Brain microvascular endothelial cell (primary cell): ENCODE data around the gene INPP4B.
A peak's percentile ranks its signal among the peaks of the same experiment; 100 is the strongest.

ENCODE experiments used
- DNase-seq: peaks from one replicate; pipeline ENCODE4 v3.0.0-alpha.2; 2020
- H3K27ac ChIP-seq: fragments of 250-450 bp; sonication (Bioruptor Pico); 2 replicates; pipeline ENCODE4 v1.5.1; 2020; ENCODE audit warnings: mild to moderate bottlenecking, moderate library complexity
- H3K27me3 ChIP-seq: fragments of 250-450 bp; sonication (Bioruptor Pico); replicated peaks from 2 replicates; pipeline ENCODE4 v1.5.1; 2020; ENCODE audit warnings: mild to moderate bottlenecking
- H3K36me3 ChIP-seq: fragments of 250-450 bp; sonication (Bioruptor Pico); replicated peaks from 2 replicates; pipeline ENCODE4 v1.5.1; 2020; ENCODE audit warnings: mild to moderate bottlenecking
- H3K4me3 ChIP-seq: 2 replicates; pipeline ENCODE4 v1.5.1; 2011; ENCODE audit warnings: low read depth, mild to moderate bottlenecking, control low read depth, low read length, moderate library complexity
- in situ Hi-C: cut with HindIII; loops from 2 replicates; pipeline ENCODE4 v1.10.0; 2017; ENCODE audit warnings: low sequenced_read_pairs, low pct_ligation_motif_present
- TF ChIP-seq, protein P1 (sequence below): IDR thresholded peaks from 2 replicates; pipeline ENCODE4 v1.5.1; 2011; ENCODE audit warnings: low read depth, mild to moderate bottlenecking, moderate library complexity, low read length, control low read depth, inconsistent platforms; ENCODE audit errors: missing control alignments

INPP4B gene

DNA sequence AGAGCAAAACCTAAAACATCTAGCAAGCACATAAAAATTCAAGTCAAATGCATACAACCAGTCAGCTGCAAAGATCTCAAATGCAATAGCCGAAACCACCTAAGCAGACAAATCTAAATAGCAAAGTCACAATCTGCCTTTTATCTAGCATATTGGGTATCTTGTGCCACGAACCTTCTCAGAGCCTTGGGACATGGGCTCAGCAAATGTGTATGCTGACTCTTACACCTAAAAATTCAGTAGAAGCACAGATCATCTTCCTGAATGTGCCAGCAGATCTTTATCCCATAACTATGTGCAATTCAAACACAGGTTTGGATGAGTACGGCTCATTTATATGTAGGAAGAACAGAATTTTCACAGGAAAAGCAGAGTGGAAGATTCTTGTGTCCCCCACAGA is 492.1 kb downstream of the INPP4B start:
- Histone ChIP-seq H3K36me3 (no peaks in the 10 kb centered on the region), H3K27ac (no peak overlapping the region), H3K27me3 (no peaks in the 10 kb centered on the region), H3K4me3 (no peak overlapping the region)
- in situ Hi-C loops, result no loop called here
- DNase-seq, result no peak
- TF ChIP-seq, protein P1, sequence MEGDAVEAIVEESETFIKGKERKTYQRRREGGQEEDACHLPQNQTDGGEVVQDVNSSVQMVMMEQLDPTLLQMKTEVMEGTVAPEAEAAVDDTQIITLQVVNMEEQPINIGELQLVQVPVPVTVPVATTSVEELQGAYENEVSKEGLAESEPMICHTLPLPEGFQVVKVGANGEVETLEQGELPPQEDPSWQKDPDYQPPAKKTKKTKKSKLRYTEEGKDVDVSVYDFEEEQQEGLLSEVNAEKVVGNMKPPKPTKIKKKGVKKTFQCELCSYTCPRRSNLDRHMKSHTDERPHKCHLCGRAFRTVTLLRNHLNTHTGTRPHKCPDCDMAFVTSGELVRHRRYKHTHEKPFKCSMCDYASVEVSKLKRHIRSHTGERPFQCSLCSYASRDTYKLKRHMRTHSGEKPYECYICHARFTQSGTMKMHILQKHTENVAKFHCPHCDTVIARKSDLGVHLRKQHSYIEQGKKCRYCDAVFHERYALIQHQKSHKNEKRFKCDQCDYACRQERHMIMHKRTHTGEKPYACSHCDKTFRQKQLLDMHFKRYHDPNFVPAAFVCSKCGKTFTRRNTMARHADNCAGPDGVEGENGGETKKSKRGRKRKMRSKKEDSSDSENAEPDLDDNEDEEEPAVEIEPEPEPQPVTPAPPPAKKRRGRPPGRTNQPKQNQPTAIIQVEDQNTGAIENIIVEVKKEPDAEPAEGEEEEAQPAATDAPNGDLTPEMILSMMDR, result no peak

DNA sequence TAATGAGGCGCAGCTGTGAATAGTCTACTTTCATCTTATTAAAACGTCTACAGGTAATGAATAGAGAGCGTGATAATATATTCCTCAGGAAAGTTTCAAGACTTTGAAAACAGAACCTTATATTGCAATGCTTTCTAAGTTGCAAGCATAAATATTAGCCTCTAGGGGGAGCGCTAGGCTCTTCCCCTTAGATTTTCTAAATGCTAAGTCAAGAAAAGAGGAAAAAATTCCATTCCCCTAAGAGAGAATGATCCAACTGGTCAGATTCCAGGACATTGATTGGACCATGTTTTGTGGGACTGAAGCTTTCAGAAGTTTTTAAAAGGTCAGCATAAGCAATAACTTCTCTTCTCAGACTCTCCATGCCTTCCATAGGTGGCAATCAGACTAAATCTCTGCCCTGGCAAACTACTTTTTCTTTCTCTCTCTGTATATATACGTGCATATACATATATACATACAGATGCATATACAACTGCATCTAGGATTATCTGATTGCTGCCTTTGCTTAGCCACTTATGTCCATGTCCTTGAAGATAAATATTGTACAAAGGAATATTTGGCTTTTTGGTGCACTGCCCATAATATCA is 492.9 kb downstream of the INPP4B start:
- in situ Hi-C loops, result no loop called here
- no peaks in the 10 kb centered on the region for H3K36me3 ChIP-seq
- H3K27ac ChIP-seq, result no peak overlapping the region
- H3K27me3 ChIP-seq, result no peaks in the 10 kb centered on the region
- TF ChIP-seq, protein P1, result peak; percentile 73
- H3K4me3 ChIP-seq, result no peak overlapping the region
- DNase-seq, result peak; percentile 38

DNA sequence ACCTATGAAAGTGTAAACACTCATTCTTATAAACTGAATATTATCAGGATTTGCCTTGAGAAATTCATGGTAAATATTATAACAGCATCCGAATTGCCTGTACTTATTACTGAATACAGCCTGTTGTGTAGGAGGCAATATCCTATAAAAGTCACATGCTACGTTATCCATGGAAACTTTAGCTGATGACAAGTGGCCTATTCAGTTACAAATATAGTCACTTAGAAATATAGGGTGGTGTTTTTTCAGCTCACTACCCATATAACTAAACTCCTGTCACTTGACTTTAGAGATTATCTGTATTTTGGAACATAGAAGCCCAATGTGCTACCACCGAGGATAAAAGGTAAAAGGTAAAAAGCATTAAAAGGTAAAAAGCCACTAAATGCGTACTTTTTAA is 493.4 kb downstream of the INPP4B start:
- Histone ChIP-seq H3K27me3 (no peaks in the 10 kb centered on the region), H3K27ac (no peak overlapping the region), H3K4me3 (no peak overlapping the region), H3K36me3 (no peaks in the 10 kb centered on the region)
- DNase-seq, result no peak
- in situ Hi-C loops, result no loop called here
- TF ChIP-seq, protein P1, result no peak

DNA sequence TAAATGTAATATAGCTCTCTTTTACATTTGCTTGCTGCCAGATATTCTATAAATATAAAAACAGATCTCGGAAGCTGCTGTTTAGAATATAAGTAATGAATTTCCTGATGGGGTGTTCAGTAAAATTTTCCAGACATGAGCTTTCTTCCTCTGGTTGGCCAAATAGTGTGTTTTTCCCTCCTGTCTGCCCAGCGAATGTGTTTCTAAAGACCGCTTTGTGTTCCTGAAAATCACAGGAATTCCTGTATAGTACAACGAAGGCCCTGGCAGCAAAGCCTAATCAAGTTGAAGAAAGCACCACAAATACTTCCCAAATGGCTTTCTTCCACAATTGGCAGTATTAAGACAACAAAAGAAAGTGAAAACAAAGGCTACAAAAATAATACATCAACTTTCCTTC is 494.1 kb downstream of the INPP4B start:
- no peak overlapping the region for H3K27ac ChIP-seq
- DNase-seq, result no peak
- in situ Hi-C loops, result no loop called here
- no peaks in the 10 kb centered on the region for H3K36me3 ChIP-seq
- no peak overlapping the region for H3K4me3 ChIP-seq
- H3K27me3 ChIP-seq, result no peaks in the 10 kb centered on the region
- TF ChIP-seq, protein P1, result no peak

DNA sequence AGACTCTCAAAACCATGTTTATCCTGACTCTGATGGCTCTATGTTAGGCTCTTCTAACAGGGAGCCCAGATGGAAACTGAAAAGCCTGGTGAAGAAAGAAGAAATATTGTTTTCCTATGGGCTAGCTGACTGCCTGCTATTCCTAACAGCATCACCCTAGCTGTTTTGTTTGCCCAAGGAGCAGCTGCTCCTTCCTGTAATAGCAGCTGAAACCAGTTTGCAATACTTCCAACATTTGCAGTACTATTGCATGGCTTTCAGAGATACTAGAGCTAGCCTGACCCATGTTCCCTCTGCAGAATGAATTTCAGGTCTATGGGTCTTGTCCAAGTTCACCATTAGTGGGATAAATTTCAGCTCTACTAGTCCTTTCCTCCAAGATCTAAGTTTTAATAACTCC is 495.2 kb downstream of the INPP4B start:
- H3K4me3 ChIP-seq, result no peak overlapping the region
- DNase-seq, result no peak
- no peak overlapping the region for H3K27ac ChIP-seq

DNA sequence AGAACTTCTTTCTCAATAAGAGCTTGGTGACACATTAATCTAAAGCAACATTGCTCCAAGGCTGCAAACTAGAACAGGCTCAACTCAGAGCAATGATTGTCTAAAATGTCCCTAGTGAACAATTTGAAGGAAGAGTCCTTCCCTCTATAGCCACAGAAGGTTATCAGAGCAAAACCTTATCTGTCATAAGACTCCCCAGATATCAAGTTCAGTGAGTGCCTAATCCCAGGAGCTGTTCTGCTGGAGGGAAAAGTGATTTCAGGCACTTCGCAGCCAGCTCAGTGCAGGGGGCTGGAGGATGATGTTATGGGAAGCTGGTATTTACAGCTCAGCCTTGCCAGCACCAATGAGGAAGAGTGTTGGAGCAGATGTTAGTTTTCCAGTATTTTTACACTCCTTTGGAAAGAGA is 497.5 kb downstream of the INPP4B start:
- in situ Hi-C loops, result no loop called here
- TF ChIP-seq, protein P1, result no peak
- H3K27me3 ChIP-seq, result no peaks in the 10 kb centered on the region
- H3K27ac ChIP-seq, result no peak overlapping the region
- DNase-seq, result no peak
- H3K36me3 ChIP-seq, result no peaks in the 10 kb centered on the region
- H3K4me3 ChIP-seq, result no peak overlapping the region

More for the DNA sequence above, 495.2 kb downstream of the INPP4B start:
- H3K36me3 ChIP-seq, result no peaks in the 10 kb centered on the region
- in situ Hi-C loops, result no loop called here
- H3K27me3 ChIP-seq, result no peaks in the 10 kb centered on the region
- TF ChIP-seq, protein P1, result no peak
